Mucosa of gallbladder (tissue), 1 donor: ENCODE data around the gene TBC1D19. TPM values are rescaled to one million over a fixed set of nuclear protein-coding genes. Genes with fewer than 3 reads are reported as not detected.
"Not testable (repeated sequence)": the region's sequence is repeated elsewhere in the genome, so short reads cannot be mapped to it uniquely, and the experiment has no call there.

Source experiments
- DNase-seq: peaks from one replicate; pipeline ENCODE4 v3.0.0-alpha.2; 2020; ENCODE audit warnings: low spot score
- total RNA-seq: library from RNA; stranded (reverse); gene quantifications from one replicate; pipeline ENCODE4 v1.2.1, GENCODE V29; 2021
- donor health status: DM: no; HTN: no; CAD: no.

Gene TBC1D19
- total RNA-seq, 1 donor from 2014 or later, result 19.7 TPM

GRCh38 chr4:26601204-26601603 is 17.3 kb downstream of the TBC1D19 start:
- no peak for DNase-seq

- DNase-seq, result no peak
Measured at GRCh38 chr4:26607776-26608175, 23.9 kb downstream of the TBC1D19 start.

- no peak for DNase-seq
Measured at GRCh38 chr4:26609391-26609790, 25.5 kb downstream of the TBC1D19 start.

- no peak for DNase-seq
Measured at GRCh38 chr4:26609868-26610267, 26.0 kb downstream of the TBC1D19 start.

GRCh38 chr4:26611372-26611771 is 27.5 kb downstream of the TBC1D19 start:
- DNase-seq, result no peak

GRCh38 chr4:26611885-26612284 is 28.0 kb downstream of the TBC1D19 start:
- no peak for DNase-seq

- DNase-seq, result no peak
Measured at GRCh38 chr4:26613237-26613636, 29.4 kb downstream of the TBC1D19 start.

GRCh38 chr4:26613735-26614134 is 29.9 kb downstream of the TBC1D19 start:
- no peak for DNase-seq

- no peak for DNase-seq
Measured at GRCh38 chr4:26619784-26620183, 35.9 kb downstream of the TBC1D19 start.

GRCh38 chr4:26621366-26621765 is 37.5 kb downstream of the TBC1D19 start:
- no peak for DNase-seq

GRCh38 chr4:26622913-26623312 is 39.0 kb downstream of the TBC1D19 start:
- no peak for DNase-seq

- DNase-seq, result not testable (repeated sequence)
Measured at GRCh38 chr4:26626658-26627057, 42.8 kb downstream of the TBC1D19 start.

GRCh38 chr4:26632916-26633315 is 49.0 kb downstream of the TBC1D19 start:
- no peak for DNase-seq

GRCh38 chr4:26634237-26634636 is 50.4 kb downstream of the TBC1D19 start:
- DNase-seq, result no peak

- no peak for DNase-seq
Measured at GRCh38 chr4:26636458-26636857, 52.6 kb downstream of the TBC1D19 start.

- not testable (repeated sequence) for DNase-seq
Measured at GRCh38 chr4:26640639-26641038, 56.8 kb downstream of the TBC1D19 start.

GRCh38 chr4:26647523-26648224 is 63.8 kb downstream of the TBC1D19 start:
- DNase-seq, result no peak

- no peak for DNase-seq
Measured at GRCh38 chr4:26648260-26648659, 64.4 kb downstream of the TBC1D19 start.

GRCh38 chr4:26660261-26660660 is 76.4 kb downstream of the TBC1D19 start:
- no peak for DNase-seq

- no peak for DNase-seq
Measured at GRCh38 chr4:26663888-26664287, 80.0 kb downstream of the TBC1D19 start.

GRCh38 chr4:26670903-26671537 is 87.1 kb downstream of the TBC1D19 start:
- DNase-seq, result no peak

GRCh38 chr4:26679040-26679695 is 95.3 kb downstream of the TBC1D19 start:
- not testable (repeated sequence) for DNase-seq

GRCh38 chr4:26682436-26682835 is 98.6 kb downstream of the TBC1D19 start:
- DNase-seq, result no peak
